GM19351 (cell line): ENCODE data around the gene MSLN.
A peak's percentile ranks its signal among the peaks of the same experiment; 100 is the strongest.
"Not testable (repeated sequence)": the region's sequence is repeated elsewhere in the genome, so short reads cannot be mapped to it uniquely, and the experiment has no call there.

Experiments used
- ATAC-seq: cut with Tn5 transposase; IDR thresholded peaks from one replicate; pipeline ENCODE4 v1.9.1; 2021; ENCODE audit warnings: mild to moderate bottlenecking, moderate library complexity; ENCODE audit not compliant: unreplicated experiment

MSLN gene

DNA sequence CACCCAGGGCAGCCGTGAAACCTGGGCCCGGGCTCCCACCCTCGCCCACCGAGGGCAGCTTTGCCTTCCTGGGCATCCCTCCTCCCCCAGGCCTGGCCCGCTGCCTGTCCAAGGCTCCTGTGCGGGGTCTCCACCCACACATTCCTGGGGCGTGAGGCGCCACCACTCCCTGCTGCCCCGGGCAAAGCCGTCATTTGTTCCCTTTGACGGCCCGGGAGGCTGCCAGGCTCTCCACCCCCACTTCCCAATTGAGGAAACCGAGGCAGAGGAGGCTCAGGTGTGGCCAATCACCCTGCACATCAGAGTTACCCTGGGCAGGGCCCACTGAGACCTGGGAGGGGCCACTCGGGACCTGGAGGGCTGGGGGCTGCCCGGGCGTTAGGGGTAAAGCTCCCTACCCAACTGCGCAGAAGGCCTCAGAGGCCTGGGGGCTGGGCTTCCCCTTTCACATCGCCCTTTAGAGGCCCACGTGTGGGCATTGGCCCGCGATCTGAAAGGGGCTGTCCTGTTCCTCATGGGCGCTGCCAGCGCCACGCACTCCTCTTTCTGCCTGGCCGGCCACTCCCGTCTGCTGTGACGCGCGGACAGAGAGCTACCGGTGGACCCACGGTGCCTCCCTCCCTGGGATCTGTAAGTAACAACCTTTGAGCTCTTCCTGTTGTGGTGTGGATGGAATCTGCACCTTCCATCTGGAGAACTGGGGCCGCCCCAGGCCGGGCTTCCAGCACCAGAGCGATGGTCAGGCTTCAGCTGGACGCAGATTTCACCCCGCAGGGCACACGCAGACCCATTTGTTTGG is at the start of gene MSLN:
Gene MSLN (plus strand): TSS at position 190 of the 799 bp plus-strand sequence. CDS start 1,947 bp downstream, outside the sequence.
- ATAC-seq: no peak

DNA sequence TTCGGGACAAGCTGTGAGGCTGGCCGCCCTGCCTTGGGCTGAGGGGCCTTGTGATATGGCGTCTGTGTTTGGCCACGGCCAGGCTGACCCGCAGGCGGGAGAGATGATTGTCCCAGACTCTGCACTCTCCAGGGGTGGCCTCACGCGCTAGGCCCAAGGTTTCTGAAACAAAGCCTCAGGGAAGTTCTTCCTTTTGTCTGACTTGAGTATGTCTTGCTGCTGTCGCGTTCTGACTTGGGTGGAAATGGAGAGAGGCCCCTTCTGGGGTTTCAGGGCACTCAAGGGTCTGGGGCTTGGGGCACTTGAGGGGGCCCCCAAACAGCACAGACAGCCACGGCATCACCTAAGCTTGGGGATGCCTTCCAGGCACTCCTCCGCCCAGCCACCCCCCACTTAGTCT is 49.5 kb upstream of the MSLN start:
- ATAC-seq: no peak

DNA sequence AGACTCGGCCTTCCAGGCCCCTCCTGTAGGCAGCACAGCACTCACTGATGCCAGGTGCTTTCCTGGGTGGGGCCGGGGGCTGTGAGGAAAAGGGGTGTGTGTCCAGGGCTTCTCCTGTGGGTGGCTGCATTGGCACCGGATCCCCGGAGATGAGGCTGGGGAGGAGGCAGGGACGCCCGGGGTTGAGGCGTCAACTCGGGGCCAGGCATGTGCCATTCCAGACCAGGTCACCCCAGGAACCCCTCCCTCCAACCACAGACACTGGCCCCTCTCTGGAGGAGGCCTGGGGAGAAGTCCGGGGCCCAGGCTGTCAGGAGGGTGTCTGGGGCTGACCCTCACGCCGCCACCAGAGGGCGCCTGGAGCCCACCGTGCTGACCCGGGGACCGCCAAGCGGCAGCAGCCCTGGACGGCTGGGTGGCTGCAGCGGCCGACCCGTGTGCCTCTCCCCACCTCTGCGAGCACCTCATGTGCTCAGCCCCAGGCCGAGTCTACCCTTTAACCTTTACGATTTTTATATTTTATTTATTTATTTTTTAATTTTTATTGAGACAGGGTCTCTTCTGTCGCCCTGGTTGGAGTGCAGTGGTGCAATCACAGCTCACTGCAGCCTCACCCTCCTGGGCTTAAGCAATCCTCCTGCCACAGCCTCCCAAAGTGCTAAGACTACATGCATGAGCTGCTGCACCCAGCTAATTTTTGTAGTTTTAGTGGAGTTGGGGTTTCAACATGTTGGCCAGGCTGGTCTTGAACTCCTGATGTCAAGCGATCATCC is 48.8 kb upstream of the MSLN start:
- ATAC-seq: no peak

DNA sequence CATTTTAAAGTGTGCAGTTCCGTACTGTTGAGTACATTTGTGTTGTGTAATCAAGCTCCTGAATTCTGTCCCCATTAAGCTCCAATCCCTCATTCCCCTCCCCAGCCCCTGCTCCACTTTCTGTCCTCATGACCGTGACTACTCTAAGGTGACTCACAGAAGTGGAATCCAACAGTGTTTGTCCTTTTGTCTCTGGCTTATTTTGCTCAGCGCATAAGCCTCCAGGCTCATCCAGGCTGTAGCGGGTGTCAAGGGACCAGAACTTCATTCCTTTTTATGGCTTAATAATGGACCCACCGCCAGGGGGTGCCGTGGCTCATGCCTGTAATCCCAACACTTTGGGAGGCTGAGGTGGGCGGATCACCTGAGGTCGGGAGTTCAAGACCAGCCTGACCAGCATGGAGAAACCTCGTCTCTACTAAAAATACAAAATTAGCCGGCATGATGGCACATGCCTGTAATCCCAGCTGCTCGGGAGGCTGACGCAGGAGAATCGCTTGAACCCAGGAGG is 47.7 kb upstream of the MSLN start:
- not testable (repeated sequence) for ATAC-seq

DNA sequence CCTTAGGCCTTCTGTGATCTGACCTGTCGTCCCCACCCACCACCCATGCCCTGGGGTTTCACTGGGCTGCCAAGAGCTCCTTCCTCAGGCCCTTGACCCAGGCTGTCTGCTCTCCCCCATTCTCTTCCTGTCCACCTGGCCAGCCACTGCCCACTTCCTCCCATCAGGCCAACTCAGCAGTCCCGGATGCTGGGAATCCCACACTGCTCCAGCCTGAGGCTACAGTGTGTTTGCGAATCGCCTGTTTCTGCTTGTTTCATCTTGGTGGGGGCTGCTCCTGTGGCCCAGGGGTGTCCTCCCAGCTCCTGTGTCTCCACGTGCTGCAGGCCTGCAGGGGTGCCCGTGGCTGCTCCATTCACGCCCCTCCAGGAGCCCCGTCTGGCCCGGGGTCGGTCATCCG is 46.5 kb upstream of the MSLN start:
- no peak for ATAC-seq

DNA sequence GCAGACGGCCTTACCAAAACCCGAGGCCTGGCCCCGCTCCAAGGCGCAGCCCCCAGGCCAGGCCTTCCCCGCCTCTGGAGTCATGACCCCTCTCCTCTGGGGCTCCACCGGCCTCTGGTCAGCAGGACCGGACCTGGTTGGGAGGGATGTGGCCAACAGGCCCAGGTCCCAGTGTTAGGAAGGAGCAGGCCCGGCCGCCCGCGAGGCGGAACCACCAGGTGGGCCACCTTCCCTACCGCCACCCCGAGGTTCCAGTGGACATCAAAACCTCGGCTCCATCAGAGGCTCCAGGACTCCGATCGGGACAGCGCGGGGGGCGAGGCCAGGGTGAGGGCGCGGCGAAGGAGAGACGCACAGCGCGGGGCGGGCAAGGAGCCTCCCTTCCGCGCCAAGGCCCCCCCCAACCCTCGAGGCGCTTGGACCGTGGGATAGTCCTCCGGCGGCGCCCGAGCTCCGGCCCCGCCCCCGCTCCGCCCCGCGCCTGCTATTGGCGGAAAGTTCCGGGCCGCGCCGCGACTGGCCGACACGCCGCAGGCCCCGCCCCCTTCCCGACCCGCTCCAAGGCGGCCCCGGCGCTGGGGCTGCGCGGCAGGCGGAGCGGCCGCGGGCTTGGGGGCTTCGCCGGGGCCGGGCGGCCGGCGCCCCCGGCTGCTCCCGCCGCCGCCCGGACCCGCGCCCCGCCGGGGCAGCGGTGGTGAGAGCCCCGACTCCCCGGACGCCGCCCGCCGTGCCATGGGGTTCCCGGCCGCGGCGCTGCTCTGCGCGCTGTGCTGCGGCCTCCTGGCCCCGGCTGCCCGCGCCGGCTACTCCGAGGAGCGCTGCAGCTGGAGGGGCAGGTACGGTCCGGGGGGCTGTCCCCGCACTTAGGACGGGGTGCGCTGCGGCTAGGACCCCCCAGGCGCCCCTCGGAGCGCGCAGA is 45.7 kb upstream of the MSLN start, which contains the start of gene METRN:
Gene METRN (plus strand): TSS at position 561 of the 919 bp plus-strand sequence. CDS start 172 bp downstream, at position 733.
- peak; percentile 76 for ATAC-seq

DNA sequence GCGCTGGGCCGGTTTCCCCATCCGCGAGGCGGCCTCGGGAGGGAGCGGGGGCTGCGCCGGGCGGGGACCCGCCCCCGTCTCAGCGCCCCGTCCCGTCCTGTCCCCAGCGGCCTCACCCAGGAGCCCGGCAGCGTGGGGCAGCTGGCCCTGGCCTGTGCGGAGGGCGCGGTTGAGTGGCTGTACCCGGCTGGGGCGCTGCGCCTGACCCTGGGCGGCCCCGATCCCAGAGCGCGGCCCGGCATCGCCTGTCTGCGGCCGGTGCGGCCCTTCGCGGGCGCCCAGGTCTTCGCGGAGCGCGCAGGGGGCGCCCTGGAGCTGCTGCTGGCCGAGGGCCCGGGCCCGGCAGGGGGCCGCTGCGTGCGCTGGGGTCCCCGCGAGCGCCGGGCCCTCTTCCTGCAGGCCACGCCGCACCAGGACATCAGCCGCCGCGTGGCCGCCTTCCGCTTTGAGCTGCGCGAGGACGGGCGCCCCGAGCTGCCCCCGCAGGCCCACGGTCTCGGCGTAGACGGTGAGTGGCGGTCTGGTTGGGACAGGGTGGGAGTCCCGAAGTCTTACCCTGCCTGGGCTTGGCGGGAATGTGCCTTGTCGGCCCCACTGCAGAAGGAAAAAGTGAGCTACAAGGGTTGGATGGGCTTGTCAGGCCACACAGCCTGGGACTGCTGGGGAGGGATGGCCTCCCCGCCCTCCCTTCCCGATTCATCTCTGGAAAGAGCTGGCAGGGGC is 44.9 kb upstream of the MSLN start:
- peak; percentile 17 for ATAC-seq

DNA sequence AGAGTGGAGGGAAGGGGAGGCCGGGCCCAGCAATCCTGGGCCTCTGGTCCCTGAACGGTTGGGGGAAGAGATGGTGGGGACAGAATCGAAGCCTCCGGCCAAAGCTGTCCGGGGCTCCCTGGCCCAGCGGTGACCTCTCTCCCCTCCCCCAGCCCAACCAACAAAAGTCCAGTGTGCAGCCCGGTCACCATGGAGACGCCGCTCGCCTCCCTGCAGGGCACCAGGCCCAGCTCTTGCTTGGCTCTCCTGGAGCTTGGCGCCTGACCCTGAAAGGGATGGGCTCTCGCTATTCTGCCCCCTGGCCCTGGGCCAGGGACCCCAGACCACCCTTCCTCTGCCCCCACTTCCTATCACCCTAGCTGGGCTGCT is 44.4 kb upstream of the MSLN start:
- no peak for ATAC-seq

DNA sequence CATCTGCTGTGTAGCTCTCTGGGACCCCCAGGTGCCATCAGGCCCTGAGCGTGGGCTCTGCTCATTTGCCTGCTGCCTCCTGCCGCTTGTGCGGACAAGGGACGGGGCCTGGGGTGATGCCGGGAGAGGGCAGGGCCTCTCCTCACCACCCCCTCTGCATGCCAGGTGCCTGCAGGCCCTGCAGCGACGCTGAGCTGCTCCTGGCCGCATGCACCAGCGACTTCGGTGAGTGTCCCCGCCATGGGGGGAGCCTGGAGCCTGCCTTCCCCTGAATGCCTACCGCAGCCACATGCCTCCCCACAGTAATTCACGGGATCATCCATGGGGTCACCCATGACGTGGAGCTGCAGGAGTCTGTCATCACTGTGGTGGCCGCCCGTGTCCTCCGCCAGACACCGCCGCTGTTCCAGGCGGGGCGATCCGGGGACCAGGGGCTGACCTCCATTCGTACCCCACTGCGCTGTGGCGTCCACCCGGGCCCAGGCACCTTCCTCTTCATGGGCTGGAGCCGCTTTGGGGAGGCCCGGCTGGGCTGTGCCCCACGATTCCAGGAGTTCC is 43.7 kb upstream of the MSLN start:
- no peak for ATAC-seq

DNA sequence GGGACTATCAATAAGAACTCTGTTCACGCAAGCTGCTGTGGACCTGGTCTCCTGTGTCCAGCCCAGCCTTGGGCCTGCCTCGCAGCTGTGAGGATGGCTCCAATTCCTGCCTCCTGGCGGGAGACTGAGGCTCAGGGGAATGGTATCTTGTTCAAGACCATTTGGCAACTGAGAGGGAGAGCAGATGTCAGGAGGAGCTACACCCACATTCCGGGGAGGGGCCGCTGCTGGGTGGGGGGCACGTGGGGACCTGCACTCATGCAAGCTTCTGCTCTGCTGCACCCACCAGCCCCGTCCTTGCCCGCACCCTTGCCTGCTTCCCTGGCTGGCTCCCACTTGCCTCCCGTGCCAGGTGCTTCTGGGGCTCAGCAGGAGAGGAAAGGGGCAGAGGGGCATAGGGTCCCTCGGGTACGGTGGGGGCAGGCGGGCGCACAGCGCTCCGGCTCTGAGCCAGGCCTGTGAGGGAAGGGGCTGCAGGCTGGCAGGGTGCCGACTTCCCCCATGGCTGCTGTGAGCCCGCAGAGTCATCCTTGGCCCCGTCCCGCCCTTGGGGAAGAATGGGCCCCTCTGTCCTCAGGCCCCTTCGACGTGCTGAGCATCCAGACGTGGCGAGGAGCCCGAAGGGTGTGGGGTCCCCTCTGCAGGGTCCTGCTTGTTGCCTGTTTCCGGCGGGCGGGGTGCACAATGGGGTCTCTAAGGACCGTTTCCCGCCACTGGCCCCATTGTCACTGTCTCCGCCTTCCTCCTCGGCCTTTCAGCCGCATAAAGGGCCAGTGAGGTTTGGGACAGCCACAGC is 42.9 kb upstream of the MSLN start:
- ATAC-seq: no peak

DNA sequence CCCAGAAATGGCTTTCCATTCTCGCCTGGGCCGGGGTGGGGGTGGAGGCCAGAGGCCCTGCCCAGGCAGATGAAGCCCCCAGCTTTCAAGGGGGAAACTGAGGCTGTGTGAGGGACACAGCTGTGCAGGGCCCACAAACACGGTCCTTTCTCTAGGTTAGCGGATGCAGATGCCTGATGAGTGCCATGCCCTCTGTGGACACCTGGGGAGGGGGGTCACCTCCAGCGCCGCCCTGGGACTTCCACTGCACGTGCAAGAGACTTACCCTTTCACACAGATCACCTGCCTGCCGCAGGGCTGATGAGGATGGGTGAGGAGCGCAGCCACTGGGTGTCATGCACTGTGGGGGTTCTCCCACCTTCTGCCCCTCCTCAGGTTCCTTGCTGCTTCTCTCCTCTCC is 42.1 kb upstream of the MSLN start:
- no peak for ATAC-seq

DNA sequence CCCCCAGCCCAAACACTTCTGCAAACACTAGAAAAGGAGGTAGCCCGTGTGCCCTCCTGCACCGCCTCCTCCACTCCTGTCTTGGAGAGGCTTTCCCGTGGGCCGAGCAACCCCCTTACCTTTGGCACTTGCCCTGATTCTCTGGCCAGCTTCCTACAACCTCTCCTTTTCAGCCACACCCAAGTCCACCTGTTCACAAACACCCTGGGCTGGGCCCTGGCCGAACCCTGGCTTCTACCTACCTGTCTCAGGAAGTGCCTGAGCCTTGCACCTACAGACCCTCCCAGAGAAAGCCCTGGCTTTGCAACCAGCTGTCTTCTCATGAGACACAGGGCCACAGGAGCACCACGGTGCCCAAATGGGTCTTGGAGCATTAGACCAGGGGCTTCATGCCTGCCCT is 41.6 kb upstream of the MSLN start:
- ATAC-seq: no peak

DNA sequence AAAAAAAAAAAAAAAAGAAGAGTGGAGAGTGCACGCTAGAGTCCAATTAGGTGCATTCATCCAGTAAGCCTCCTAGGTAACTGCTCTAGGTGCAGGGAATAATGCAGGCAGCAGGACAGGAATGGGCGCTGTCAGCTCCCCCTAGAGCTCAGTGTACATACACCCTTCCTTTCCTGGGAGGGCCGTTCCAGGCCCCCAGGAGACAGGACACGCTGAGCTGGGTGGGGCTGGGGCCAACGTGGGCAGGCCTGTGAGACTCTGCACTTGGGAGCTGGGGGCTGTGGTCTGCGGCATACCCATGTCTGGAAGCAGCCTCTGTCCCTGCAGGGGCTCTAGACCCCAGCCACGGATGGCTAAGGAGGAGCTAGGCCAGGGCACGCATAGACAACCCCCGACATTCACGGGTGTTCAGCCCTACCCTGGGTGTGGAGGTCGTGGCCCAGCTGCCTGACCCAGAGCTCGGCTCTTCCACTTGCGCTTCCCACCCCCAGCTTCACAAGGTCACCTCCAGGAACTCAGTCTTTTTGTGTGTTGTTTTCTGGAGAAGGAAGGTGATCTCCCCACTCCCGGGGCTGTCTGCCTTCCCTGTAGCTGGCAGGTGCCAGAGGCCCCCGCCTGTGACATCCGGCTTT is 40.6 kb upstream of the MSLN start:
- ATAC-seq: no peak

DNA sequence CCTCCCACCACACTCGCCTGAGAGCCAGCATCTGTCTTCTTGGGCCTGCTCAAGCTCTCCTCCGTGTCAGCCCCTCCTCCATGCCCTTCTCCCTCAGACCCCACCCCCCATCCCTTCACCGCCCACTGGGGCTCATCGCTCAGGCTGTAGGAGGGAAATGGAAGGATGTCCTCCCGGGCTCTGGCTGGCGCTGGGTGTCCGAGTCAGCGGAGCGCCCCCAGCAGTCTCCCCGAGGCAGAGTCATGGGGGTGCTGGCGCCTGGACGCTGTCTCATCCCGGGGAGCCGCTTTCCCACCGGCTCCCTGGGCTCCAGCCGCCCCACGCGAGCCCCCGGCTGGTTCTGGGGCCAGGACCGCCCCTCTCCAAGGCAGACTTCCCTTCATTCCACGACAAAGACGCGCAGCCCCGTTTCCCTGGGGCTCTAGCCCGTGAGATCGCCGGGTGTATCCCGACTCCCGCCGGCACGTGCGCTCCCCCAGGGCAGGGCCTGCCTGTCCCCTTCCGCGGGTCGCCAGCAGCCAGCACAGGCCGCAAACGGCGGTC is 40.0 kb upstream of the MSLN start:
- ATAC-seq: peak; percentile 22

DNA sequence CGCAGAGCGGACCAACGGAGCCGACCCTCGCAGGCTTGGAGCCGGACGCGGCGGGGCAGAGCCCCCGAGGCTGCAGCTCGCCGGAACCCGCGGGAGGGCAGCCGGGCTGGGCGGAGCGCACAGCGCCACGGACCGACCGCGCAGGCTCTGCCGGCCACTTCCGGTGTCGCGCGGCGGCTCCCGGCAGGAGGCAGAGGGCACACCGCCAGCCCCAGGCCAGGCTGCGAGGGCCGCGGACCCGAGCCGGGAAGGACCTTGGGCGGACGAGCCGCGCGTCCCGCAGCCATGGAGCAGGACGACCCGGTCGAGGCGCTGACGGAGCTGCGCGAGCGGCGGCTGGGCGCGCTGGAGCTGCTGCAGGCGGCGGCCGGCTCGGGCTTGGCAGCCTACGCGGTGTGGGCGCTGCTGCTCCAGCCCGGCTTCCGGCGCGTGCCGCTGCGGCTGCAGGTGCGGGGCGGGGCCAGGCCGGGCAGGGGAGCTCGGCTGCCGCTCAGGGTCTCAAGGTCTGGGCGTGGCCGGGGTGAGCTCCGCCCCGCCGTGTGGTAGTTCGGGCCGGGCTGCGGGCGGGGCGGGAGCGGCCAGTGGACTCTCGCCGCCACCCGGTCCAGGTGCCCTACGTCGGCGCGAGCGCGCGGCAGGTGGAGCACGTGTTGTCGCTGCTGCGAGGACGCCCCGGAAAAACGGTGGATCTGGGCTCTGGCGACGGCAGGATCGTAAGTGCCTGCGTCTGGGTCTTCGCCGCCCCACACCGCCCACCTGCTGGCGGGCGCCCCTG is 39.4 kb upstream of the MSLN start, which contains the start of gene ANTKMT:
Gene ANTKMT (plus strand): TSS at position 157 of the 775 bp plus-strand sequence. CDS start 129 bp downstream, at position 286.
- ATAC-seq: peak; percentile 71

DNA sequence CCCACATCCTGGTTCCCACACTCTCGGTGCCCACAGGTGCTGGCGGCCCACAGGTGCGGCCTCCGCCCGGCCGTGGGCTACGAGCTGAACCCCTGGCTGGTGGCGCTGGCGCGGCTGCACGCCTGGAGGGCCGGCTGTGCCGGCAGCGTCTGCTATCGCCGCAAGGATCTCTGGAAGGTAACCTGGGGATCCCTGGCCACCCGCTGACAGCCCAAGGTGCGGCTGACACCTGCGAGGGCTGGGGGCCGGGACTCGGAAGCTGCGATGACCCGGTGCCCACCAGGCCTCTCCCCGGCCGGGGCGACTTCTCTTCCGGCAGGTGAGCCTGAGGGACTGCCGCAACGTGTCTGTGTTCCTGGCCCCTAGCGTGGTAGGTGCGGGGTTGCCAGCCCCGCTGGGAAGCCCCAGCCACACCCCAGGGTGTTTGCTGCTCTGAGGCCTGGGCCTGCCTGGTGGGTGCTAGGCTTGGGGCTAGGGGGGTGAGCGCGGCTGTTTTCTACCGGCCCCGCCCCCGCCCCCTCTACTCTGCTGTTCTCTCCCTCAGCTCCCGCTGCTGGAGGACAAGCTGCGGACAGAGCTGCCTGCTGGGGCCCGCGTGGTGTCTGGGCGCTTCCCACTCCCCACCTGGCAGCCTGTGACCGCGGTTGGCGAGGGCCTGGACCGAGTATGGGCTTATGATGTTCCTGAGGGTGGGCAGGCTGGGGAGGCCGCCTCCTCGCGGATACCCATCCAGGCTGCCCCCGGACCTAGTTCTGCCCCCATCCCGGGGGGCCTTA is 38.6 kb upstream of the MSLN start:
- no peak for ATAC-seq
